Brain microvascular endothelial cell (primary cell): Measurements from ENCODE around the gene SOX11.
A peak's percentile ranks its signal among the peaks of the same experiment; 100 is the strongest.
"Not testable (repeated sequence)": the region's sequence is repeated elsewhere in the genome, so short reads cannot be mapped to it uniquely, and the experiment has no call there.

ENCODE experiments used
- DNase-seq: peaks from one replicate; pipeline ENCODE4 v3.0.0-alpha.2; 2020
- H3K27ac ChIP-seq: fragments of 250-450 bp; sonication (Bioruptor Pico); 2 replicates; pipeline ENCODE4 v1.5.1; 2020; ENCODE audit warnings: mild to moderate bottlenecking, moderate library complexity
- H3K27me3 ChIP-seq: fragments of 250-450 bp; sonication (Bioruptor Pico); replicated peaks from 2 replicates; pipeline ENCODE4 v1.5.1; 2020; ENCODE audit warnings: mild to moderate bottlenecking
- H3K36me3 ChIP-seq: fragments of 250-450 bp; sonication (Bioruptor Pico); replicated peaks from 2 replicates; pipeline ENCODE4 v1.5.1; 2020; ENCODE audit warnings: mild to moderate bottlenecking
- H3K4me3 ChIP-seq: 2 replicates; pipeline ENCODE4 v1.5.1; 2011; ENCODE audit warnings: low read depth, mild to moderate bottlenecking, control low read depth, low read length, moderate library complexity
- in situ Hi-C: cut with HindIII; loops from 2 replicates; pipeline ENCODE4 v1.10.0; 2017; ENCODE audit warnings: low sequenced_read_pairs, low pct_ligation_motif_present
- TF ChIP-seq, protein P1 (sequence below): IDR thresholded peaks from 2 replicates; pipeline ENCODE4 v1.5.1; 2011; ENCODE audit warnings: low read depth, mild to moderate bottlenecking, moderate library complexity, low read length, control low read depth, inconsistent platforms; ENCODE audit errors: missing control alignments

SOX11 gene

DNA sequence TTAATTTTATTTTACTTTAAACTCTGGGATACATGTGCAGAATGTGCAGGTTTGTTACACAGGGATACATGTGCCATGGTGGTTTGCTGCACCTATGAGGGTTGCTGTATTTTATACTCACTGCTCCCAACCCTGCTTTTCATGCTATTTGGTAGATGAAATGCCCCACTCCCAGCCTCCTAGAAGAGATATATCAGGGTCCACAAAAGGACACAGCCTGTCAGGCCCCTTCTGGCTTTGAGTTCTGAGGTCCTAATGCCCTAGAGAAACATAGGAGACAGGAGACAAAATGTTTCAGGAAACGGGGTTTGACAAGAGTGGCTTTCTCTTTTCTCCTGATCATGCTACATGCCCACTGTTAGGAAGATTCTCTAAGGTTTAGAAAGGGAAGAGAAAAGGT lies 27.1 kb upstream of the SOX11 start:
- no peak for DNase-seq
- TF ChIP-seq, protein P1, sequence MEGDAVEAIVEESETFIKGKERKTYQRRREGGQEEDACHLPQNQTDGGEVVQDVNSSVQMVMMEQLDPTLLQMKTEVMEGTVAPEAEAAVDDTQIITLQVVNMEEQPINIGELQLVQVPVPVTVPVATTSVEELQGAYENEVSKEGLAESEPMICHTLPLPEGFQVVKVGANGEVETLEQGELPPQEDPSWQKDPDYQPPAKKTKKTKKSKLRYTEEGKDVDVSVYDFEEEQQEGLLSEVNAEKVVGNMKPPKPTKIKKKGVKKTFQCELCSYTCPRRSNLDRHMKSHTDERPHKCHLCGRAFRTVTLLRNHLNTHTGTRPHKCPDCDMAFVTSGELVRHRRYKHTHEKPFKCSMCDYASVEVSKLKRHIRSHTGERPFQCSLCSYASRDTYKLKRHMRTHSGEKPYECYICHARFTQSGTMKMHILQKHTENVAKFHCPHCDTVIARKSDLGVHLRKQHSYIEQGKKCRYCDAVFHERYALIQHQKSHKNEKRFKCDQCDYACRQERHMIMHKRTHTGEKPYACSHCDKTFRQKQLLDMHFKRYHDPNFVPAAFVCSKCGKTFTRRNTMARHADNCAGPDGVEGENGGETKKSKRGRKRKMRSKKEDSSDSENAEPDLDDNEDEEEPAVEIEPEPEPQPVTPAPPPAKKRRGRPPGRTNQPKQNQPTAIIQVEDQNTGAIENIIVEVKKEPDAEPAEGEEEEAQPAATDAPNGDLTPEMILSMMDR, result no peak
- H3K27ac ChIP-seq, result no peak overlapping the region
- in situ Hi-C loops, result no loop called here
- no peaks in the 10 kb centered on the region for H3K36me3 ChIP-seq
- no peaks in the 10 kb centered on the region for H3K27me3 ChIP-seq
- no peak overlapping the region for H3K4me3 ChIP-seq

DNA sequence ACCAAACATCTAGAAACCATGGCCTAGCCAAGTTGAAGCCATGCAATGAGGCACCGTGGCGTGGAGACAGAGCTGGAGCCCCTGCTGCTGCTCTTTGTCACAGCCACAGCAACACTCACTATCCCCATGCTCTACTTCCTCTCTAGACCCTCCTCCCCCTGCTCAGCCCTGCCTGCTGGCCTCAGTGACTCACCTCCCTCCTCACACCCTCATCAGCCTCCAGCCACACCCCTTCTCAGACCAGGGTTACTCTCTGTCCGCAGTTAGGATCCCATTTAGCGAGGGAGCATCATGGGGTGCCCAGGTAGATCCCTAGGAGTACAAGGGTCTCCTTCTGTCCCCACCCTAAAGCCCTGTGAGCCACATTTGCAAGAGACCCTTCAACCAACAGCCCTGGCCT lies 25.4 kb upstream of the SOX11 start:
- TF ChIP-seq, protein P1, result no peak
- in situ Hi-C loops, result no loop called here
- no peaks in the 10 kb centered on the region for H3K36me3 ChIP-seq
- H3K27ac ChIP-seq, result no peak overlapping the region
- H3K27me3 ChIP-seq, result no peaks in the 10 kb centered on the region
- DNase-seq, result peak; percentile 28
- no peak overlapping the region for H3K4me3 ChIP-seq

DNA sequence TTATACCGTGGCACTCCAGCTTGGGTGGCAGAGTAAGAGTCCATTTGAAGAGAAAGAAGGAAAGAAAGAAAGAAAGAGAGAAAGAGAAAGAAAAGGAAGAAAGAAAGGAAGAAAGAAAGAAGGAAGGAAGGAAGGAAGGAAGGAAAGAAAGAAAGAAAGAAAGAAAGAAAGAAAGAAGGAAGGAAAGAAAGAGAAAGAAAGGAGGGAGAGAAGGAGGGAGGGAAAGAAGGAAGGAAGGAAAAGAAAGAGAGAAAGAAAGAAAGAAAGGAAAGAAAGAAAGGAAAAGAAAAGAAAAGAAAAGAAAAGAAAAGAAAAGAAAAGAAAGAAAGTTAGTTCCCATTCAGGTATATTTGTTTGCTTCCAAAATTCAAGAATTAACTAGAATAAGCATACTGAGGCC lies 24.5 kb upstream of the SOX11 start:
- H3K4me3 ChIP-seq, H3K27me3 ChIP-seq, H3K36me3 ChIP-seq, H3K27ac ChIP-seq, in situ Hi-C loops, DNase-seq: not testable (repeated sequence)

DNA sequence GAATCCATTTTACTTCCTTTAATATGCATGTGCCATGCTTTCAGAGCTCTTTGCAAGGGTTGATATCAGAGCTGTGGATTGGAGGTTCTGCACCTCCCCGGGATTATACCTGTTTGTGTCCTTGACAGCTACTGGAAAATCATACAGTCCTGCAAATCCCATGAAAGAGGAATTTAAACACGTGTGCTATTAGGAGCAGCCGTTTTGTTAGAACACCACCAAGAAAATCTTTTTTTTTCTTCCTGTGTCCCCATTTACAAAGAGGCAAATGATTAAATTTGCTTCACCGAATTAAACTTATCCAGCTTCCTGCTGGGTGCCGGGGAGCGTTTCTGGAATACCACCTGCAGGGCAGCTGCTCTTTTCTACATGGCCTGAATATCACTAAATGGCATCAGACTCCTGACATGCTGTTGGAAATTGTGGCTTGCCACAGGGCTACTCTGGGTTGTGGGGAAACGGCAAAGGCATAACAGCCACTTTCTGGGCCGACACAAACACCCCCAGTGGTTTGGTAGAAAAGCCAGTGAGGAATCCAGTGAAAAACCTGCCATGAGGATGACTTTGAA lies 23.4 kb upstream of the SOX11 start:
- Histone ChIP-seq H3K4me3 (no peak overlapping the region), H3K27ac (no peak overlapping the region), H3K36me3 (no peaks in the 10 kb centered on the region), H3K27me3 (no peaks in the 10 kb centered on the region)
- no peak for DNase-seq
- in situ Hi-C loops, result no loop called here
- TF ChIP-seq, protein P1, result no peak

DNA sequence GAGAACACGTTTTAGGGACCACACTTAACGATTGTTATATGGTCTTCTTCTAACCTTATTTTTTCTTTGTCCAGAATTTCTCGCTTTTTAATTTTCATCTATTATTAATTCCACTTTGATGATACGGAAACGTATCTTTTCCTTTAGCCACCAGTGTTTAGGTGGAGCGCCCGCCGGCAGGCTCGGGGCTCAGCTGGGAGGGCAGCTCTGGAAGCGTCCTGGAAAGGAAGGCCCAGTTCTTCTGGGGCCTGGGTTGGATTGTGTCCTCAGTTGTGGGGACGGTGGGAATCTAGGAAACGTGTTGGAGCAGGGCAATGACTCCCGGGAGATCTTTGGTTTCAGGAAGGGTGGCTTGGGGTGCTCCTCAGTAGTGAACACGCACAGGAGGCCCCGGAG lies 19.4 kb upstream of the SOX11 start:
- DNase-seq, result no peak
- H3K36me3 ChIP-seq, result no peaks in the 10 kb centered on the region
- in situ Hi-C loops, result no loop called here
- no peaks in the 10 kb centered on the region for H3K27me3 ChIP-seq
- TF ChIP-seq, protein P1, result no peak
- no peak overlapping the region for H3K4me3 ChIP-seq
- H3K27ac ChIP-seq, result no peak overlapping the region

DNA sequence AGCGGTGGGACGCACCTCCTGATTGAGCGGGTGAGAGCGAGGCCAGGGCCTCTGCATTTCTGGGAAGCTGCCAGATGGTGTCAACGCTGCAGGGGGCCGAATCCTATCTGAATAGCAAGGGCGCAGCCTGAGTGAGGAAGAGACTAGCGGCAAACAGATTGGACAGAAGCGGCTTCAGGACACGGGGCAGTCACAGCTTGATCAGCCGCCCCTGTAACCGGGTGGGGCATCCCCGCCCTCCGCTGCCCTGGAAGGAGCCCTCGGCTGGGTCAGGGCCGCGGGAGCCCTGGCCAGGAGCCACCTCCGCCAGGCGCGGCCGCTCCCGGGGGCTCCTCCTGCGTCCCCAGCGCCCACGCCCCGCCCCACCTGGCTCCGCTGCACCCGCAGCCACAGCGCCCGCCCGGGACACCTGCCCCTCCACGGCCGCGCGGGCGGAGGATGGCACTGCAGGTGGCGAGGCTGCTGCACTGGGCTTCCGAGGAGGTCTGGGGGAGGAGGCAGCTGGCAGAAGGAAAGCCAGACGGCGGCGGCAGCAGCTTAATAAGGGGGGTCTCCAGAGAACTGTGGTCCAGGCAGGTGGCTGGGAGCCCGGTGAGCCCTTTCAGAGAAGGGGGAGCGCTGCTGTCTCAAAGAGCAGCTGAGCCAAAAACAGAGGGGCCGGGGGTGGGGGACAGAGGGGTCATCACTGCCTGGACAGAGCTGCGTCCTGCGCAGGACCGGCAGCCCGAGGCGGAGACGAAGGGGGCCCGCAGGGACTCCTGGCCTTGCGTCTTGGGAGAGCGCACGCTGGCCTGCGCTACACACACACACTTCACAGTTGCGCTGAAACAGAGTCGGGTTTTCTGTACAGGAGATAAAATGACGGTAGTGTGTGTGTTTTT lies 18.8 kb upstream of the SOX11 start:
- in situ Hi-C loops, result no loop called here
- TF ChIP-seq, protein P1, result no peak

More for the DNA sequence above, 18.8 kb upstream of the SOX11 start:
- DNase-seq, result peak; percentile 29
- Histone ChIP-seq H3K27me3 (no peaks in the 10 kb centered on the region), H3K36me3 (no peaks in the 10 kb centered on the region), H3K4me3 (peak overlapping the region; percentile 48), H3K27ac (no peak overlapping the region)
